ENCODE measurements around the gene ANKEF1. TPM values are rescaled to one million over a fixed set of nuclear protein-coding genes. Genes with fewer than 3 reads are reported as not detected.

Gene ANKEF1
- total RNA-seq, 1 experiment from 2014 or later = 8.3 TPM

DNA sequence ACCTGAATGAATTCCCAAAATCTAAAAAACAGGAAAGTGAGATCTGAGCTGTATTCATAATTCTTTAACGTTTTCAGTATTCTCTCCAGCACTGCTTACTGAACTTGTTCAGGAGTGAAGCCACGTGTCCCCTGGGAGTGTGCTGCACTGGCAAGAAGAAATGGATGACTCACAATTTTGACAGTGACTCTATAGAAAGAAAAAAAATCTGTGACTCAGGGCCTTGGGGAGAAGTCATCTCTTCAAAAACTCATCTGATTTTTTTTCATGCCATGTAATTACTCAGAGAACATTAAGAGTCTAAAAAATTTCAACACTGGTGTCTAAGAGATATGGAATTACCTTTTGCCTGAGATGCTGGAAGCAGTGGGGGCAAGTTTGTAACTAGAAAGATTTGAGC, 39.7 kb downstream of the ANKEF1 start:
- Histone ChIP-seq H3T11ph (ENCODE audit: low read length) (no peak overlapping the region), H3K23me2 (ENCODE audit: insufficient read length, low read depth, low read length, poor library complexity, severe bottlenecking) (no peaks in the 10 kb centered on the region), H3K4me2 (ENCODE audit: insufficient read depth, insufficient read length, low read length) (no peak overlapping the region), H4K5ac (ENCODE audit: insufficient read length, low read depth, low read length) (no peak overlapping the region), H3K56ac (ENCODE audit: insufficient read length, low read depth, low read length) (no peak overlapping the region), H3K9ac (ENCODE audit: extremely low read depth, insufficient read length, low read length) (no peak overlapping the region), H2AK5ac (ENCODE audit: insufficient read length, low read length) (no peak overlapping the region), H2BK5ac (ENCODE audit: insufficient read length, low read length) (no peak overlapping the region), H3K27me3 (ENCODE audit: insufficient read depth, low read length) (no peaks in the 10 kb centered on the region), H3K9me3 (ENCODE audit: control insufficient read depth, low read depth, low read length) (no peaks in the 10 kb centered on the region), H3K79me2 (ENCODE audit: insufficient read depth, low read length) (no peaks in the 10 kb centered on the region), H4K8ac (replicated peaks; ENCODE audit: insufficient read length, low read depth, low read length) (no peak overlapping the region), H3K14ac (ENCODE audit: insufficient read depth, low read length) (no peak overlapping the region), H3K79me1 (ENCODE audit: insufficient read depth, low read depth, low read length, poor library complexity, severe bottlenecking) (no peaks in the 10 kb centered on the region), H2BK20ac (ENCODE audit: low read depth, low read length, poor library complexity, severe bottlenecking) (no peak overlapping the region), H2BK15ac (ENCODE audit: low read depth, low read length) (no peak overlapping the region), H3K4me1 (ENCODE audit: insufficient read depth, low read length) (no peaks in the 10 kb centered on the region), H2AFZ (ENCODE audit: low read length) (no peak overlapping the region), H4K91ac (ENCODE audit: insufficient read length, low read depth, low read length) (no peak overlapping the region), H3K18ac (ENCODE audit: insufficient read length, low read depth, low read length) (no peak overlapping the region), H3K23ac (ENCODE audit: insufficient read length, low read depth, low read length) (no peak overlapping the region), H2BK120ac (ENCODE audit: low read depth, low read length, poor library complexity, severe bottlenecking) (no peak overlapping the region), H3K27ac (ENCODE audit: insufficient read length, low read depth, low read length) (no peak overlapping the region), H3K4ac (ENCODE audit: low read depth, low read length) (no peak overlapping the region), H2BK12ac (ENCODE audit: insufficient read length, low read depth, low read length) (no peak overlapping the region), H4K20me1 (ENCODE audit: control insufficient read depth, insufficient read depth, insufficient read length) (no peaks in the 10 kb centered on the region)
- H3K9me3 Mint-ChIP-seq = no peaks in the 10 kb centered on the region; a peak in 1 of 5 replicates
- no CpG with 5 or more reads among the region's 2 CpGs for WGBS (ENCODE audit: extremely low coverage, insufficient read length, low lambda C conversion rate)
- H3K4me1 Mint-ChIP-seq = no peaks in the 10 kb centered on the region
- no peak for DNase-seq
- H3K27ac Mint-ChIP-seq = no peak overlapping the region
- TF ChIP-seq, protein P1, sequence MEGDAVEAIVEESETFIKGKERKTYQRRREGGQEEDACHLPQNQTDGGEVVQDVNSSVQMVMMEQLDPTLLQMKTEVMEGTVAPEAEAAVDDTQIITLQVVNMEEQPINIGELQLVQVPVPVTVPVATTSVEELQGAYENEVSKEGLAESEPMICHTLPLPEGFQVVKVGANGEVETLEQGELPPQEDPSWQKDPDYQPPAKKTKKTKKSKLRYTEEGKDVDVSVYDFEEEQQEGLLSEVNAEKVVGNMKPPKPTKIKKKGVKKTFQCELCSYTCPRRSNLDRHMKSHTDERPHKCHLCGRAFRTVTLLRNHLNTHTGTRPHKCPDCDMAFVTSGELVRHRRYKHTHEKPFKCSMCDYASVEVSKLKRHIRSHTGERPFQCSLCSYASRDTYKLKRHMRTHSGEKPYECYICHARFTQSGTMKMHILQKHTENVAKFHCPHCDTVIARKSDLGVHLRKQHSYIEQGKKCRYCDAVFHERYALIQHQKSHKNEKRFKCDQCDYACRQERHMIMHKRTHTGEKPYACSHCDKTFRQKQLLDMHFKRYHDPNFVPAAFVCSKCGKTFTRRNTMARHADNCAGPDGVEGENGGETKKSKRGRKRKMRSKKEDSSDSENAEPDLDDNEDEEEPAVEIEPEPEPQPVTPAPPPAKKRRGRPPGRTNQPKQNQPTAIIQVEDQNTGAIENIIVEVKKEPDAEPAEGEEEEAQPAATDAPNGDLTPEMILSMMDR (conservative IDR thresholded peaks at IDR 0.05) = no peak
- H3K4me3 Mint-ChIP-seq = no peak overlapping the region
- H3K27me3 Mint-ChIP-seq (ENCODE audit: low read depth) = no peaks in the 10 kb centered on the region; the same call in 1 of the 2 replicates
- no peaks in the 10 kb centered on the region for H3K36me3 Mint-ChIP-seq (ENCODE audit: insufficient read depth in 1 of 3, low read depth in 3 of 3)

All from H9 (cell line).